Pons (tissue), 1 donor: ENCODE measurements around the gene HOXB7.

ENCODE experiments used
- DNase-seq: peaks from one replicate; pipeline ENCODE4 v3.0.0-alpha.2; 2016; ENCODE audit warnings: low spot score

HOXB7 gene

DNA sequence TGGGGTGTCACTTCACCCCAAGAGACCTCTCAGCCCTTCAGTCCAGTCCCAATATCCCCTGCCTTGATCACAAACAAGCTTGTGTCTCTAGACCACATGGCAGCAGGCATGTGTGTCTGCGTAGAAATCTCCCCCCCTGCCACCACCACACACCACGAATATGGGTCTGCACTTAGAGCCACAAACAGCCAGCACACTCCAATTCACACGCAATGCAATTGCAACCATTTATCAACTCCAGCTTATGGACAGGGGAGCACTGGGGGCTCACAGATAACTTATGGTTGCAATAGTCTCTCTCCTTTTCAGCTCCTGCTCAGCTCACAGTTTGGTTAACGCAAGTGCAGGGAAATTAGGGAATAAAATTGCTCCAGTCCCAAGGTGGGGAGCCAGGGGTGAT is 12.8 kb upstream of the HOXB7 start:
- no peak for DNase-seq

DNA sequence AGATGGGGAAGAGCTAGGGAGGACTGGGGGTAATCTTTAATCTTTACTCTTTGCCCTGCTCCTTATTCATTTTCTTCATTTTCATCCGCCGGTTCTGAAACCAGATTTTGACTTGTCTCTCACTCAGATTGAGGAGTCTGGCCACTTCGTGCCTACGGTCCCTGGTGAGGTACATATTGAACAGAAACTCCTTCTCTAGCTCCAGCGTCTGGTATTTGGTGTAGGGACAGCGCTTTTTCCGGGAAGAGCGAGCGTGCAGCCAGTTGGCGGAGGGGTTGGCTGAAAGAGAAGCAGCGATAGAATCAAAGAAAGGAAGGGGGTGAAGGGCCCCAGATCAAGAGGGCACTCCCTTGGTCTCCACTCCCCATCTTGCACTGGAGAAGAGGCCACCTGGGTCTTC is 12.0 kb upstream of the HOXB7 start:
- DNase-seq = no peak

DNA sequence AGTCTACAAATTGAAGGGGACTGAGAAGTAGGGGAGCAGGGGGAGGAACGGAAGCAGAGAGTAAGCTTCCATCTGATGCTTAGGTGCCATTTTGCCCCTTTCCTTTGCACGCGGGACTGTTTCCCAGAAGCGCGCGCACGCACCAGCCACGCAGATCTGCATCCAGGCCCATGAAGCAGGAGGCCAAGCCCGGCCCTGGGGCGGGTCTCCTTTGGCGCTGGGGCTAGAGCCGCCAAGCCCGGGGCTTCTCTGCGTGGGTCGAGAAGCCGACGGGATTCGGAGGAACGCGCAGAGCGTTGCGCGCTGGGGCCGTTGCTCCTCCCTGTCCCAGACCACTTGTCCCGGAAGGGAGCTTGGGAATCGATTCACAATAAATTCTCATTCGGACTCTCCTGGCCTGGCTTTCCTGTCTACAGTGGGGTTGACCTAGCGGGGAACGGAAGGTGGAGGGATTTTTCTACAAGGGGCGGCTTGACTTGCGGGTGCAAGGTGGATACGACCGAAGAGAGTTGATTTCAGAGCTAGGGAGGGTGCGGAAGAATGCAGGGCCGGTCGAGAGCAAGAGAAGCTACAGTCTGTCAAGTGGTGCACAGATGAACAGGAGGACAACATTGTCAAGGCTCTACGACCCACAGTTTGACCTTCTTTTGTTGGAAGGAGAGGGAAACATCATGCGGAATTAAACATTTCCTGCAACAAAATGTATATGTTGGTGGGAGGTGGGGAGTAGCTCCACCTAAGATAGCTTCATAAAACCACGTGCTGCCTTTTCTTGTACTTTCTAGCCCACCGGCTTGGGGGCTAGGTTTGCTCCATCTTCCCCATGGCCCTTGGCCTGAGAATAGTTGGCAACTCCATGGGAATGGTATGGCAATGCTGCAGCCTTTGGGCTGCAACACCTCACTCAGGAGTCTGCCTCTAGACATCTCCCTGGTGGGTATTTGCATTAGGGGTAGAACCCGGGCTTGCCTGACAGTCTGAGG is 10.9 kb upstream of the HOXB7 start:
- DNase-seq = no peak

DNA sequence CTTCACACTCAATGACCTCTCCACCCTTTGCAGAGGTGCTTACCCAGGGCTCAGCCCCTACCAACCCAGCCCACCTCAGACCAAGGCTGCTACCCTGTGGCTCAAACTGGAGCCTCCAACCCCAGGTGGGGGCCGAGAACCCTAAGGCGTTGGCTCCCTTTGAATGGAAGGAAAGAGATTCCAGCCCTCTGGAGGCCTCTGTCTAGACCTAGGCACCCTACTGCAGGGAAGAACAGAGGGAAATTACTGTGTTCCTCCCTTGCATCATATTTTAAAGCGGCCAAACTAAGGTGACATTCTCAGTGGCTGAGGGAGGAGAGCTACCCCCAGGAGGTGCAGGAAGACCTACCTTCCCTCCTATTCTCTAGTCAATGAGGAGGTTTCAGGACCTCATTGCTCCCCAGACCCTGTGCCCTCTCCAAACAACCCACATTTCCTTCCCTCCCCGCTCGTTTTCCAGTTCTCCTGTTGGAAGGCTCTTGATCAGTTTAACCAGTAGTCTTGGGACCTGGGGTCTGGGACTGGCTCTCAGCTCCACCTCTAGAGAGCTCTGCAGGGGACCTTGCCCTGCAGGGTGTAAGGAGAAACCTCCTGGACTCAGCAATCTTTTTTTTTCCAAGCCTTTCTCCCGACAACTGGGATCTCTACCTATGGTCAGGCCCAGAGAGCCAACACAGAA is 9.8 kb upstream of the HOXB7 start:
- DNase-seq = no peak

DNA sequence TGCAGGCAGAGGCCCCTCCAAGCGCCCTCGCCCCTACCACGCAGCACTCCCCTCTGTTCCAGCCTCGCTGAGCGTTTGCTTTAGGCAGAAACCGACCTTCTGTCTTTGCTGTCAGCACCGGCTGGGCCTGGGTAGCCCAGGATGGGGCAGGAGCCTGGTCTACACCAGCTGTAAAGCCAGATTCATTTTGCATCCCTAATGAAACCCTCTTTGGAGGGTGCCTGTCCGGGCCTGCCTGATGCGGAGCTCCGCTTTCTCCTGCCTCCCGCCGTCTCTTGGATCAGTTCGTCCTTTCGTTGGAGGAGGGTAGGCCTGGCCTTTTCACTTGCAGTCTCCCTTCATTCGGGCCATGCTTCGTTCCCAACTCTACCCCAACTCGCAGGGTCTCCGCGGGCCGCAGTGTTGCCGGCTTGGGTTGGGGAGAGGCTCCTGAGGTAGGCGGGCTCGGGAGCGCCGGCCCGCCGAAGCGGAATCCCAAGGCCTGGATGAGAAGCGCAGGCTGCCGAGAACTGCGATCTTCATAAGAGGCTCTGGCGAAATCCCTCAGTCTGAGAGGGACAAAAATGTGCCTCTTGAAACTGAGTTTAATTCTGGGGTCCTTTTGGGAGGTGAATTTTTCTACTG is 9.1 kb upstream of the HOXB7 start:
- no peak for DNase-seq

DNA sequence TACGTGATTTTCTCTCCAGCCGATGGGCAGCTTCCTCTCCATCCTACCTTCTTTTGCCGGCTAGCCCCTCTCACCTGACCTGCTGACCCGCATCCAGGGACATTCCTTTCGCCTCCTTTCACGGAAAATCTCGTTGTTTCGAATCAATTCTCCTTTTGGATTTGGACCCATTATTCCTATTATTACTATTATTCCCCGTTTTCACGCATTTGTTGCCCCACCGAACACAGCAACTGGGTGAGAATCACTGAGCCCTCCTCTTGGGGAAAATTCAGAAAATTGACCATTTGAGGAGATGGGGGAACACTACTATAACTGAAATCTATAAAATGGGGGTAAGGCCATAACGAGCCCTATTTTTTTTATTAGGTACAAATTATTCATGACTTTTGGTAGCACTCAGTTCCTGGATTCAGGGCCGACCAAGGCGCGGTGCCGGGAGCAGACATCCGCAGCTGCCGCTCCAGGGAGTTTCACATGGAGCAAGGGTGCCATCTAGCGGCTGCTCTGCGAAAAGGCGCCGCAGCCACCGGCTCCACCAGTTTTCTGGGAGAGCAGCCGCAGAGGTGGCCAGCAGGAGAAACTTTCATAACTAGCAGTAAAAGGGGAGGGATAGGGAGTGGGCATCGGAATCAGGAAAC is 7.6 kb upstream of the HOXB7 start:
- peak; percentile 61 for DNase-seq

DNA sequence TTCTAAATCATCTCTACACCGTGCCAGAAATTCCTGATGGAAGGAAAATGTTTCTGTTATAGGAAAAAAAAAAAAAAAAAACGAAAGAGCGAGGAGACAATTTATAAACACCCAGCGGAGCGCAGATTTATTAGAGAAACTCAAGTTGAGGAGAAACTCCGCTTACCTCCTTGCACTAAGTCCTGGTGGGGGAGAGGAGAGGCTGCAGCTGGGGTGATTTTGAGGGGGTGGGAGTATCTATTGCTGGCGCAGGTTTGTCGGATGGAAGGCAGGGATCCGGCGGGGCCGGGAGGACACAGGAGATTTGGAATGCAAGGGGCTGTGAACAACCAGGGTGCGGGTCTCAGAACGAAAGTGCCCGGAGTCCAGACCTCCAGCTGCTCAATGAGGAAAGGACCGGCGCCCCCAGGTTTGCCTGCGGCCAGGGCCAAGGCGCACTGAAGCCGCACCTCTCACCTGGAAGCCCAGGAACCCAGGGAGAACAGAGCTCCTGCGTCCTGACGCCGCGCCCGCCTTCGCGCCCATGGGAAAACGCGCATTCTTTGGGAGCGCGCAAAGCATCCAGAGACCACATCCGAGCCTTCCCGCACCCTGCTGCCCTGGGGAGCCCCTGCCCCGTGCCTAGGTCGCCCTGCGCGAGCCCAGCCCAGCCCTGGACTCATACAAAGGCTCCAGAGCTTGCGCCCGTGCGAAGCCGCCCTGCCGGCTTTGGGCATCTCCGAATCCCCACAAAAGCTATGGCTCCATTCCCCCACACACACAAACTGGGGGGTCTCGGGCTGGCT is 6.8 kb upstream of the HOXB7 start:
- no peak for DNase-seq

DNA sequence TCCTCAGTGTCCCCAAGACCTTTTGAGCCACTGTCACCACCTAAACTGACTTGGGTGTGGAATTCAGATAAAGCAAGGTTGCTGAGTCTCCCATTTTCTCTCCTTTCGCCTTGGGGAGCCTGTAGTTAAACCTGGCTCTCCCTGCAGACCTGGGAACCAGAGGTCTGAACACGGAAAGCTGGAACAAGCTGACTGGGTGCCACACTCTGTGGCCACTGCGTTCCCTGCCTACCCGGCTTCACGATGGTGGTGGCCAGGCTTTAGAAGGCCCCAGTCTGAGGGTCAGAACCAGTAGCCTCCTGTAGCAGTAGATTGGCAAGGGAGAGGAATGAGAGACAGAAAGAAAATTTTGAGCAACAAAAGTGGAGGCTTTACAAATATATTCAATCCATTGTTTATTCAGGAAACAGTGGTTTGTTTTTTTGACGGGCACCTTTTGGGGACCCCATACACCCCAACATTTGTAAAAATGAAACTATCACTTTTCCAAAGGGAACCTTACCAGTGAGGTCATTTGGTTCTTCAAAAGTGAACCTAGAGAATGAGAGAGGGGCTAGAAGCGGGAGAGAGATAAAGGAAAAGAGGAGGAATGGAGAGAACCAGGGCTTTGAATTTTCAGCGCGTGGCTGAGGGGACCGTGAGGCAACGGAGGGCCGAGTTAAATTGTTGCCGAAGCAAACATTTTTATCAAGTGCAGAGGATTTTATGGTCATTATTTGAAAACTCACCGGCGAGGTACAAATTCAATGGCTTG is 6.1 kb upstream of the HOXB7 start:
- no peak for DNase-seq

DNA sequence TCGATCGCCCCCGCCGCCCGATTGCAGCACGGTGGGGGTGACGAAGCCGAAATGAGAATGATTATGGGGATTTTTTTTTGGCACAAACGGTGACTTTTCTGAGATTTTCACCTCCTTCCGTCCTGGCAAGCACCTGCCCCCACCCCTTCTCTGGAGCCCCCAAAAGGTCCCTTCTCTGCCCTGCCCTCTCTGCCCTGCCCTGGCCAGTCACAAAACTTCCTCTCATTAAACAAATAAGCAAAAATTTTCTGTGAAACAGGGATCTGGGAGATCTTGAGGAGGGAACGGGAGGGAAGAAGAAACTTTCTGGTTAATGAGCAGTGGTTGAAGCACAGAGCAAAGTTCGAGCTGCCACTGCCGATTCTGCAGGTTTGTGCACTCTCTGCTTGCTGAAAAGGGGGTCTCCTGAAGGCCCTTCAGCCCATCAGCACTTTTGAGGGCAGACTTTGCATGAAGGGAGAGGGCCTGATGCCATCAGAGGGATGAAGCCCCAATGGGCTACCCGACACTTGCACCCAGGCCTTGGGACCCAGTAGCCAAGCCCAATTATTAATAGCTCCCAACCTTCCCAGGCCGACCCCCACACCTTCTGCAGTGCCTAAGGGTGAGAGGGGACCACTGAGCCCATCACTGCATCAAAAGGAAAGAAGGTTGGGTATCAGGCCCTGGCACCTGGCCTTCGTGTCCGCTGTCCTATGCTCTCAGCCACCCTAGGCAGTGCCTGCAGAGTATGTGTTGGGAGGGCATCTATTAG is 5.3 kb upstream of the HOXB7 start:
- no peak for DNase-seq

DNA sequence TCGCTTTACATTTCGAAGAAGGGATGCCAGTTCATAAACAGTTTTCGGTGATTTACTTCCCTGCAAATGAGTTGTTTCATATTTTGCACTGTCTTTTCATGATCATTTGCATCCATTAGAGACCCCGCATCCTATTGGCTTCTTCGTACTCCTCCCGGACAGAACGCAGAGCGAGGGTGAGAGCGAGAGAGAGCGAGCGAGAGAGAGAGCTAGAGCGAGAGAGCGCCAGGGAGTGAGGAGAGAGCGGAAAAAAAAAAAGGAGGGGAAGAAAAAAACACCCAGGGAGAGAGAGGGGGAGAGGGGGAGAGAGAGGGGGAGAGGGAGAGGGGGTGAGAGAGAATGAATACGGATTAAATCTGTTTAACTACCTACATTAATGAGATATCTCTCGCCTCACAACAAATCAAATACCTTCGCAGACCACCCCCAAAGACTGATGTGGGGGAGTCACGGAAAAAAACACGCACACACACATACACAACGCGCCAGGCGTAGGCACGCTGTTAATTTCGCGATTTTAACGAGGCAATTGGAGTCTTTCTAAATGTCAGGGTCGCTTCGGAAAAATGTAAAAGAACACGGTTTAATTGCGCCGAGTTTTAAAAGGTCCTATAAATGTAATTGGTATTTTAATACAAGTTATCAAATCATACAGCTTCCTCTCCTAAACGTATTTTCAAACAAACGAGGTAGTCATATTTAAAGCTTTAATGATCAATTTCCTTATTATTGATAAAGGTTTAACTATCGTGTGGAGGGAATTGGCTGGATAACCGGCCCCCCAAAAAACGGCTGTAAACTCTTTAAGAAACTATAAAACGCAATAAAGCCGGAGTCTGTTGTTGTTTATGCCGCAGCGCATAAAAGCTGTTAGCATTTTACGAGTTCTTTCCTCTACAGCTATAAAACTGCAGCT is 4.5 kb upstream of the HOXB7 start, which contains the start of gene HOXB8:
Gene HOXB8, minus strand, starts transcription at position 246 of the 916 bp plus-strand sequence. CDS start 588 bp downstream, outside the sequence.
- DNase-seq = no peak

DNA sequence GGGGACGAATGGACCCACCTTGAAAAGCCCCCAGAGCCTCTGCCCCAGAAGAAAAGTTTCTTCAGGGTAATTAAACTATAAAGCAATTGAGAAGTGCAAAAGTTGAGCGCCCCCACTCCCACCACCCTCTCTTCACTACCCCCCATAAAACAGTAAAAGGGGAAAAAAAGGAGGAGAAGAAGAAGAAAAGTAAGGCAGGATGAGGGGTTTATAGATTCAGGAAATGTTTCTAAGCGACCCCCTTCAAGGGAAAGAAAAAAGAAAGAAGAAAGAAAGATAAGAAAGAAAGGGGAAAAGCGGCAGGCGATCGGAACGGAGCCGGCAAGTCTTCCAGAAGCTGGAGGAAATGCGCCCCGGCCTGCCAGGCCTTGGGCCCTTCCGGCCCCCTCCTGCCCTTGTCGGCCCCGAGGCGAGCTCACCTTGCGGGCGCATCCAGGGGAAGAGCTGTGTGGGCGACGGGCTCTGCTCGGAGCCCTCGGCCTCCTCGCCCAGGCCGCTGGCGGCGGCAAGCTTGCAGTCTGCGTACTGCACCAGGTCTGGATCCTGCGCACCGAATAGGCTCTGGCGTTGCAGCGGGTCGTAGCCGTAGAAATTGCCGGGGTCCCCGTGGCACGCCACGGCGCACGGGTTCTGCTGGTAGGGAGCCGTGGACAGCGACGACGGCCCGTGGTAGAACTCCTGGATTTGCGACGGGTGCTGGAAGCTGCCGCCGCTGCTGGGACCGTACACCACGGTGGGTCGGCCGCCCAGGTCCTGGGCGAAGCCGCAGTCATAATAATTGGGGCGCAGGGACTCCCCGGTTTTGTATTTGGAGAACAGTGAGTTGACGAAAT is 3.3 kb upstream of the HOXB7 start:
- no peak for DNase-seq

DNA sequence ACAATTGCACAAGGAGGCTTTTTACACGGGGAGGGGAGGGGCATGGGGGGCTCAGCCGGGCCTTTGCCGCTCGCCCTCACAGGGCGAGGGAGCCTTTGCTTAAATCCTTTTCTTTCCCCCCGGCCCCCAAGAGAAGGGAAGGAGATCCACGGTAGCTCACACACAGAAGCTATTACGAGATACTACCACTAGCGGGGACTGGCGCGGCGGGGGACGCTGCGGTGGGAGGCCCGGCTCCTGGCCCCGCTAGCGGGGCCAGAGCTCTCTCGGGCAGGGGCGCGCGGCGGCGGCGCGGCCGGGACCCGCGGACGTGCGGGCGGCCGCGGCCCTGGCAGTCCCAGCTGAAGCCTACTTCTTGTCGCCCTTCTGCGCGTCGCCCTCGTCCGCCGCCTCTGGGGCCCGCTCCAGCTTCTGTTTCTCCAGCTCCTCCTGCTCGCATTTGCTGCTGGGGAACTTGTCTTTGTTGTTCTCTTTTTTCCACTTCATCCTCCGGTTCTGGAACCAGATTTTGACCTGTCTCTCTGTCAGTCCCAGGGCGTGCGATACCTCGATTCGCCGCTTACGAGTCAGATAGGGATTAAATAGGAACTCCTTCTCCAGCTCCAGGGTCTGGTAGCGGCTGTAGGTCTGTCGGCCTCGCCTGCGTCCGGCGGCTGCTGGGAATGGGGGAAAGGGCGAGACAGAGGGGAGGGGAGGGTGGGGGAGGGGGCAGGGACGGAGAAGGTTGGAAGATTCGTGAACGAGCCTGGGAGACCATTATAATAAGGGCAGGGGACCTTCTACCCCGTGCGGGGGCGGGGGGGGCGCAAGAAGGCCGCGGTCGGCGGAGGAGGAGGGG is 2.3 kb upstream of the HOXB7 start:
- no peak for DNase-seq

DNA sequence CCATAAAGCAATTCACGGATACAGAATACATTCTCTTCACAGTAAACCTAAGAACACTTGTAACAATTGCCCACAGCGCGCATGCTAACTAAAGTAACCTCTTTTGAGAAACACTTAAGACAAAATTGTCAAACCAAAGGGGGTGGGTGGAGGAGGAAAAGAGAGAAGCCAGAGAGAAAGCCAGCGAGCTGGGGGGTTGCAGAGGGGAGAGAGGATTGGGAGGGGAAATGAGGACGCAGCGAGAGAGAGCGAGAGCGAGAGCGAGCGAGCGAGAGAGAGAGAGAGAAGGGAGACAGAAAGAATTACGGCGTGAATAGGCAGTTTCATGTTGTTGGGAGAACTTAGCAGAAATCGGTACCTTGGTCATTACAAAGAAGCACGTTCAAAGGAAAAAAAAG is 1.6 kb upstream of the HOXB7 start:
- no peak for DNase-seq

DNA sequence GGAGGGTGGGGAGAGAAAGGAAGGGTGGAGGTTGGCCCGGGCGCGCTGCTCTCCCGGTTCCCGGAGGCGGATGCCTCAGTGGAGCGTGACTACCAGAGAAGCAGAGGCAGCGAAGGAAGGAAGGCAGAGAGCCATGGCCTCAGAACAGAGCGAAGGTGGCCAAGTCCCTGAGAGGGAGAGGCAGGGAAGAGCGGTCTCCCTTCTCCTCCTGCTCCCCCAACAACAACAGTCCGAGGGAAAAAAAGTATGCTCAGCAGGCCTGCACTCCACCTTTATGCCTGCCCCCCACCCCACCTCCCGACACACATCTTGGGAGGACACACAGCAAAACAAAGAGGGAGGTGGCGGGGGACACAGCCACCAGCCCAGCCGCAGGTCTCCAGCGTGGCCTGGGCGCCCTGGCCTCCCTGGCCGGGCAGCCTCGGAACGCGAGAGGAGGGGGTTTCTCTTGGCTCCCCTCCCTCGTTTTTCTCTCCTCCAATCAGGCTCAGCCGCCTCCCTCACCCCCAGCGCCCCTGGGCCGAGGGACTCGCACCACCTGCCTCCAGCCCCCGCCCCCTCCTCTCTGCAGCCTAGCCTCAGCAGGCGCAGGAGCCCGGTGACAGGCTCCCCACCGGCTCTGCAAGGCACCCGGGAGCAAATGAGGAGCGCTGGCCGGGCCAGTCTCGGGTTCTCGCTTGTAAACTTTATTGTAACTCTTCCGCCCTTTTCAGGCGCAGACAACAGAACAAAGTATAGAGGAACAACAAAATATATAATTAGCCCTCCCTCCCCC is 1.1 kb upstream of the HOXB7 start:
- no peak for DNase-seq

DNA sequence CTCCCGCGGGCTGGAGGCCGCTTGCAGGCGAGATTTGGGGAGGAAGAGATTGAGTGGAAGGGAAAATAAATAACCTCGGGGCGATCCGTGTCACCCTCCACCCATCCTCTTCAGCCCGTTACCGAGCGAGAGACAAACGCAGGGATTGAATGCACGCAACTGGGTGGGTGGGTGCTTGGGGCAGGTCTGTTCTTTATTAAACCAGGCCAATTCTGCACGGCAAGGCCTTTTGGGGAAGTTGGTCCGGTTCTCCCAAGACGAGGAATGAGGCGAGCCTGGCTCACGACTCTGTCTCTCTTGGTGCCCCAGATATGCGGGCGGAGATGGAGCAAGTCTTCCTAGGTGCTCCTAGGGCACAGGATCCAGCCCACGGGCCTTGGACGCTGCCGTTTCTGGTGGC is 396 bp upstream of the HOXB7 start:
- DNase-seq = no peak

DNA sequence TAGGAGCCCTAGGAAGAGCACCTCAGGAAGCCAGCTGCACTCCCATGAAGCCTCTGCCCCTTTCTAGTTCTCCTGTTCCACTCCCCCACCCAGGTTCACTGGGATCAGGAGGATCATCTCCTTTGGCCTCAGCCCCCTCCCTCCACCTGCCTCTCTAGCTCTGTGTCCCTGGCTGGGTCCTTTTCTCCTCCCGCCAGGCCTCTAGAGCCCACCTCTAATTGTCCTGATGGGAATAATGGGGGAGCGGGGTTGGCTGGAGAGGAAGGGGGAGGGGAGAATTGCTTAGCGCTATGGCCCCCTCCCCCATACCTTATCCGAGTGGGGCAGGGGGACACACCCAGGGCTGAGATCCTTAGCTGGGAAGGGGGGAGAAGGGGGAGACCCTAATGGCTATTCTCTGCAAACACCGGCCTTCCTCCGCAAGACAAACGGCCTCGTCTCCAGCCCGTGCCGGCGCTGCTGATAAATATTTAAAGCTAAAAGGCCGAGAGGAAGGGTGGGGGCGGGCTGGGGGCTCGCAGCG is 997 bp downstream of the HOXB7 start:
- no peak for DNase-seq
